ENCODE data around the gene NPY.

Gene NPY

GRCh38 chr7:24316340-24316739 is 32.4 kb downstream of the NPY start:
- no peak for DNase-seq (ENCODE audit: low read depth in 2 of 2)

- DNase-seq (ENCODE audit: low read depth in 2 of 2): no peak
Observed at GRCh38 chr7:24318326-24318725, 34.3 kb downstream of the NPY start.

- DNase-seq (ENCODE audit: low read depth in 2 of 2): no peak
Observed at GRCh38 chr7:24319209-24319608, 35.2 kb downstream of the NPY start.

GRCh38 chr7:24323961-24324480 is 40.0 kb downstream of the NPY start:
- no peak for DNase-seq (ENCODE audit: low read depth in 2 of 2)

GRCh38 chr7:24325708-24326107 is 41.7 kb downstream of the NPY start:
- DNase-seq (ENCODE audit: low read depth in 2 of 2): no peak

- no peak for DNase-seq (ENCODE audit: low read depth in 2 of 2)
Observed at GRCh38 chr7:24328050-24328449, 44.1 kb downstream of the NPY start.

GRCh38 chr7:24328894-24329293 is 44.9 kb downstream of the NPY start:
- DNase-seq (ENCODE audit: low read depth in 2 of 2): no peak

GRCh38 chr7:24334012-24334411 is 50.0 kb downstream of the NPY start:
- no peak for DNase-seq (ENCODE audit: low read depth in 2 of 2)

GRCh38 chr7:24334627-24335026 is 50.6 kb downstream of the NPY start:
- no peak for DNase-seq (ENCODE audit: low read depth in 2 of 2)

GRCh38 chr7:24336461-24336860 is 52.5 kb downstream of the NPY start:
- DNase-seq (ENCODE audit: low read depth in 2 of 2): peak in 1 of 2 experiments; percentile 11

GRCh38 chr7:24337180-24337579 is 53.2 kb downstream of the NPY start:
- no peak for DNase-seq (ENCODE audit: low read depth in 2 of 2)

GRCh38 chr7:24339575-24339974 is 55.6 kb downstream of the NPY start:
- no peak for DNase-seq (ENCODE audit: low read depth in 2 of 2)

GRCh38 chr7:24340727-24341126 is 56.7 kb downstream of the NPY start:
- no peak for DNase-seq (ENCODE audit: low read depth in 2 of 2)

All from stimulated activated CD4-positive, alpha-beta T cell treated with anti-CD3 and anti-CD28 coated beads, Interleukin-12 subunit alpha, Interleukin-12 subunit beta, amount 100 ng/mL, for 24 hours (primary cell).